GM12872 (cell line): ENCODE data around the gene AGAP3.

Experiments used
- TF ChIP-seq, protein P1 (sequence below): IDR thresholded peaks from 3 replicates; pipeline ENCODE4 v1.5.1; 2011; ENCODE audit warnings: low read depth, mild to moderate bottlenecking, low read length, moderate library complexity; ENCODE audit not compliant: insufficient read depth

Gene AGAP3

DNA sequence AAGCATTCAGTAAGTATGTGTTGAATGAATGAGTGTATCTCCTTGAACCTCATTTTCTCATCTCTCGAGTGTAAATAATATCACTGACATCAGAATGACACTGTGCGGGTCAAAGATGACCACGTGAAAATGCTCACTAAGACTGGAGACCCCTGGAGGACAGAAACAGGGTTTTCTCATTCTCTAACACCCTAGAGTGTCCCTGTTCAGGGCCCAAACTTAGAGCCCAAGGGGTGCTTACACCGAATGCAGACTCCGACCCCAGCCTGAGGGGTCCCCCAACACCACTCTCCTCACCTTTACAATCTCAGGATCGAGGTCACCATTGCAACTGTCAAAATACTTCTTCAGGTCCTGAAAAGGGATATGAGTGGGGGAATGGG, 30.0 kb upstream of the AGAP3 start:
- TF ChIP-seq, protein P1, sequence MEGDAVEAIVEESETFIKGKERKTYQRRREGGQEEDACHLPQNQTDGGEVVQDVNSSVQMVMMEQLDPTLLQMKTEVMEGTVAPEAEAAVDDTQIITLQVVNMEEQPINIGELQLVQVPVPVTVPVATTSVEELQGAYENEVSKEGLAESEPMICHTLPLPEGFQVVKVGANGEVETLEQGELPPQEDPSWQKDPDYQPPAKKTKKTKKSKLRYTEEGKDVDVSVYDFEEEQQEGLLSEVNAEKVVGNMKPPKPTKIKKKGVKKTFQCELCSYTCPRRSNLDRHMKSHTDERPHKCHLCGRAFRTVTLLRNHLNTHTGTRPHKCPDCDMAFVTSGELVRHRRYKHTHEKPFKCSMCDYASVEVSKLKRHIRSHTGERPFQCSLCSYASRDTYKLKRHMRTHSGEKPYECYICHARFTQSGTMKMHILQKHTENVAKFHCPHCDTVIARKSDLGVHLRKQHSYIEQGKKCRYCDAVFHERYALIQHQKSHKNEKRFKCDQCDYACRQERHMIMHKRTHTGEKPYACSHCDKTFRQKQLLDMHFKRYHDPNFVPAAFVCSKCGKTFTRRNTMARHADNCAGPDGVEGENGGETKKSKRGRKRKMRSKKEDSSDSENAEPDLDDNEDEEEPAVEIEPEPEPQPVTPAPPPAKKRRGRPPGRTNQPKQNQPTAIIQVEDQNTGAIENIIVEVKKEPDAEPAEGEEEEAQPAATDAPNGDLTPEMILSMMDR = no peak

DNA sequence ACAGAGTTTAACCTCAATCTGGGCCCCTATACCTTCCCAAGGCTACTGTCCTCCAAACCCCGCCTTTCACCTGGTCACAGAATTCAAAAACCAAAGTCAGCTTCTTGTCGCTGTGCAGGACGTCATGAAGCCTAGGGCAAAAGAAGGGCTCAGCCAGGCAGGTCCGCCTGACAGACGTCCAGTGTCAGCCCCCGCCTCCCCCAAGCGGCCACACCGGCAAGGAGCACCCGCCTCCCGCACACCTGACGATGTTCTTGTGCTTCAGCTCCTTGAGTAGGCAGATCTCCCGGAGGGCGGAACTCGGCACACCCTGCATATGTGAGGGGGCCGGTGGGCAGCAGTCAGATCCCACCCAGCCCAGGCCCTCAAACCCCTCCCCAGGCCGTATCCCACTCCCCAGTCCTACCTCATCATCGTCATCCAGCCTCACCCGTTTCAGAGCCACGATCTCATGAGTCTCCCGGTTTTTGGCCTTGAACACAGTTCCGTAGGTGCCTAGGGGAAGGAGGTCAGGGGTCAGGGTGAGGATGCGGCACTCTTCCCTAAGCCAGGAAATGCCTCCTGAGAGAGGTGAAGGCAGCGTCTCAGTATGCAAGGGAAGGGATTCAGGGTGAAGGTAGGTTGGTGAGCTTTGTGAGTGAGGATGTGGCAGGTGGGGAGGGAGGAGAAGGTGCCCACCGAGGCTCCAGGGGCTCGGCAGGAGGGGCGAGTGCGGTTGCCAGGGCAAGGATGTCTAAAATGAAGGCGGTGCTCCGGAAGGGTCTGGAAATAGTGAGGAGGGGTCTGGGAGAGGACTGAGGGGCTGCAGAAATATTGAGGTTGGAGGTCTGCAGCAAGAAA, 29.4 kb upstream of the AGAP3 start:
- TF ChIP-seq, protein P1 = no peak

DNA sequence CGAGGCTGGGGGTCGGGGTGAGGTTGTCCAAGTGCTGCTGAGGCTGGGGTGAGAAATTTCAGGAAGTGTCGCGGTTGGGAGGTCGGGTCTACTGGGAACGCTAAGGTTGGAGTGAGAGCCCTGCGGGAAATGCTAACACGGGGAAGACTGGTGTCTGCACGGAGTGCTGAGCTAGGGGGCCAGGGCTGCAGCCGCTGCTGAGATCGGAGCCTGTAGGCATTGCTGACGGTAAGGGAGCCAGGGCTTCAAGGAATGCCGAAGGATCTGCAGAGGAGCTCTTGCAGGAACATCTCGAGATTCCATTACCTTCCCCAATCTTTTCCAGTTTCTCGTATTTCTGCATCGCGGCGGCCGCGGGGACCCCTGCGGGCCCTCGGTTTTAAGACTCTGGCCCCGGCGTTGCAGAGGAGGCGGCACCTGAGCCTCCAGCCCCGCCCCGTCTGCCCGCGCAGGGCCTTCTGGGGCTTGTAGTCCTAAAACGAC, 28.7 kb upstream of the AGAP3 start, which contains the start of gene CDK5:
Gene CDK5 (minus strand): TSS at position 392 of the 483 bp plus-strand sequence. CDS start 49 bp downstream, at position 343.
- TF ChIP-seq, protein P1 = no peak

- TF ChIP-seq, protein P1 = no peak
These were observed 28.1 kb upstream of the AGAP3 start for GRCh38 chr7:151057989-151058780.

DNA sequence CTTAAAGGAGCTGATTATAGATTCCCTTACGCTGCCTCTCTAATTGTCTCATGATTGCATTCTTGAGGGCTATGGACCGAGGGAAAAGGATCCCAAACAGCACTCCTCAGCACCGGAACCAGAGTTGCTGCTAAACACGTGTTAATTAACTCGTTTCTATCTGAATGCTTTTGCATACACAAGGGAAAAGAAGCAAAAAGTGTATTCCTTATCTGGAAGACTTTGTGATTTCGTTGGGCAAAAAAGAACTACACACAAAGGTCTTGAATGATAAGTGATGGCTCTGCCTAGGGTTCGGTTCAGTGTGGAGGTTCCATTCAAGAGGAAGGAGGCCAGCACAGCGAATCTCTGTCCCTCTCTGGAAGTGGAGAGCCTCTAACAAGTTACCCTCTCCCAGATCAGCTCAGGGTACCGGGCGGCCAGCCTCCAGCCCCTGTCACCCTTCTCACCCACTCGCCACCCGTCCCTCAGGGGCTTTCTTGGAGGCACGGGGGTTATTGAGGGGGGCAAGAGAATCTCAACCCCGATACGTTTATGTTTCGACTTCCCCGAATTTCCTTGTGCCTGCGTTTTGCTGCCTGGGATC, 27.4 kb upstream of the AGAP3 start:
- TF ChIP-seq, protein P1 = no peak

GRCh38 chr7:151059367-151060112, 26.7 kb upstream of the AGAP3 start, which contains the start of gene SLC4A2:
SLC4A2 (plus strand) TSS chr7:151059589; CDS start chr7:151061988, 2,399 bp downstream.
- TF ChIP-seq, protein P1 = peak; percentile 65

GRCh38 chr7:151060113-151060415, 26.2 kb upstream of the AGAP3 start:
- TF ChIP-seq, protein P1 = no peak
